Frontal cortex (tissue), 4 donors: Measurements from ENCODE around the gene FSTL4. TPM values are rescaled to one million over a fixed set of nuclear protein-coding genes. Genes with fewer than 3 reads are reported as not detected.

ENCODE experiments used
- DNase-seq, 2 donors: peaks; one replicate each; pipeline ENCODE4 v3.0.0; 2012; ENCODE audit warnings: low spot score in 2 of 2
- FAIRE-seq: peaks from 2 replicates; lab custom pipeline; 2012; peaks lifted over from hg19 to GRCh38; lab: Jason Lieb, UNC
- total RNA-seq: library from RNA; depleted of rRNA; stranded (reverse); fragments of >200 nt; gene quantifications from one replicate; pipeline ENCODE4 v1.2.3, GENCODE V29; 2014
- donor health status: control.
- donor health status: control.
- donor health status: control.

The FSTL4 gene
- total RNA-seq, 1 donor from 2014 or later = 0.82 TPM

DNA sequence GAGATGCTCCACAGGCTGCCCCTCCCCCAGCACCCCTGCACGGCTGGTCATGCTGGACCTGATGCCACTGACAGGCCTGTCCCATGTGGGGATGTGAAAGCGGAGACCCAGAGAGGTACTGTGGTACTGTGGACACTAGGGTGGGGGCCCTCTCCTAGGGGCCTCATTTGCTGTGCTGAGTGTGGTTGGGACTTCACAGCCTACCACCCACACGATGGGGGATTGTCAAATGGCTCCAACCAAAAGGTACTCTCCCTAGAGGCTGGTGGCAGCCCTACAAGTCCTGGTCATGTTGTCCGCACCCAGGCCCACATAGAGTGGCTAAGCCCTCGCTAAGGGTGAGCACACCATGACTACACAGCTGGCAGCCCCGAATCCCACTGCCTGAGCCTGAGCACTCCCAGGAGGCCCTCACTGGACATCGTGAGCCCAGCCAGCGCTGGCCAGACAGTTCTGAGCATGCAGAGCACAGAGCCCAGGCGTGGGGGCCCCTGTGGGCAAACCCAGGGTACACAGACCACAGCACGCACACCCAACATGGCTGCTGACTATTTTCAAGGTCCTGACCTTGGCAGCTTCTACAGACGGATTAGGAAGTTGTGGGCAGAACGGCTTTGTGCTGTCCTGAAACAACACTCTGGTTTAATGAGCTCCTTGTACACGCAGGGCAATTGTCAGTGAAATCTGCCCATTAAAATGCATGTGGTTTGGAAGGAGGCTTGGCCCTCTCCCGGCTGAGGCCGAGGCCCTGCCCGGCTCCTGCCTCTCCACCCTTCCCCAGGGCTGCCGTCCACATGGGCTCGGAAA is 346.4 kb downstream of the FSTL4 start:
- DNase-seq (no peak), FAIRE-seq (no peak)

DNA sequence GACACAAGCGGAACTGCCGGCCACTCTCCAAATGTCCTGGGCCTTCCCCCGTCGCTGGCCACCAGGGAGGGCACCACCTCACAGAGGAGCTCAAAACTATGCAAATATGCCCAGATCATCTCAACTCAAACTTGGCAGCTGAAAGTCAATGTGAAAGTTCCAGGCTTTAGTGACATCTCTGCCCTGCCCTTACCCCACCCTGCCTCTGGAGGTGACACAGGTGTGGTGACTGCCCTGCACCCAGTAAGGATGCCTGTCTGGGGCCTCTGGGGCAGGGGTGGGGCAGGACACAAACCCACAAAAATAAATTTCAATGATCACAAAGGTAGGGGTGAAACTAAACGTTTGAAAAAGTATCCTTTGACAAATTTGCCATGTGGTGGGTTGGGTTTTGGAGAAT is 347.1 kb downstream of the FSTL4 start:
- no peak for FAIRE-seq
- DNase-seq = no peak

DNA sequence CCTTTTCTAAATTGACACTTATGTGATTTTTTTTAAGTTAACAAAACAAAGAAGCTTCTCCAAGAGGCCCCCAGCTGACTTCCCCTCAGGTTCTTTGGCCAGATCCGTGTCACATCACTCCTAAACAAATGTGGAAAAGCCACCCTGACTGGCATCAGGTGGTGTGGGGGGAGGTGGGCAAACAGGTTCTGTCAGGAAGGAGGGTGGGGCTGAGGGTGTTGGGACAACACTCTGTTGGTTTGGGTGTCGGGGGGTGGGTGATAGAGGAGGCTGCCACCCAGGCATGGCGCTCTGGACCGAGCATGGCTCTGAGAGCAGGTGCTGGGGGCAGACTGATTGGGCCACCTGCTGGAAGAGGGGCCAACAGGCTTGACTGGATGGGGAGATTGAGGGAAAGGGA is 349.7 kb downstream of the FSTL4 start:
- no peak for DNase-seq
- no peak for FAIRE-seq

DNA sequence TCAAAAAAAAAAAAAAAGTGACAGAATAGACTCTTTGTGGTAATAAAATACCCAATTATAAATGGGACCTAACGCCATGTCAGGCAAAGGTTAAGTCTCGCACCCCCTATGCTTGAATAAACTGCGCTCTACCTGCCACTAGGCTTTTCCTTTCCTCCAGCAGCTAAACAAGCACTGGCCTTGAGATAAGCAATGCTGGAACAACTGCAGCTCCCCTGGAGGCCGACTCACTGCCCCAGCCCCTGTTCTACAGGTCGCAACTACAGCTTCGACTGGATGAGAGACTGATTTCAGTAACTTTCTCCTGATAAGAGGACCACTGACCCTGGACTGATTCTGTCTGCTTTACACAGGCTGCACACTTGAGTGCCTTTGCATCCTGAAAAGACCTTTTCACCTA is 350.3 kb downstream of the FSTL4 start:
- no peak for FAIRE-seq
- no peak for DNase-seq

DNA sequence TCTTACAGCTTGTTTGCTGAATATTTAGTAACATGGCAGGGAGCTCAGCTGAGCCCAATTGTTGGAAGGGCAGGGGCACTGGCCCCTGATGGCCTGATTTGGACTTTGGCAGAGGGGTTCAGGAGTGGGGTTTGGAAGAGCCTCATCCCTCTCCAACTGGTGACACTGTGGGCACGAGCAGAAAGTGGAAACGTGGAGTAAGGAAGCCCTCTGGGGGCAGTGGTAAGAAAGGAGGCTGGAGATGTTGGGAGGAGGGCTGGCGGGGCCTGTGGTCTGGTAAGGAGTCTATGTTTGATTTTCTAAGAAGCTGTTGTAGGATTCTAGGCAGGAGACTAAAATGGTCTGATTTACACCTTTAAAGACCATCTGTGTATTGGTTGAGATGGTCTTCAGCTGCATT is 351.6 kb downstream of the FSTL4 start:
- no peak for DNase-seq

DNA sequence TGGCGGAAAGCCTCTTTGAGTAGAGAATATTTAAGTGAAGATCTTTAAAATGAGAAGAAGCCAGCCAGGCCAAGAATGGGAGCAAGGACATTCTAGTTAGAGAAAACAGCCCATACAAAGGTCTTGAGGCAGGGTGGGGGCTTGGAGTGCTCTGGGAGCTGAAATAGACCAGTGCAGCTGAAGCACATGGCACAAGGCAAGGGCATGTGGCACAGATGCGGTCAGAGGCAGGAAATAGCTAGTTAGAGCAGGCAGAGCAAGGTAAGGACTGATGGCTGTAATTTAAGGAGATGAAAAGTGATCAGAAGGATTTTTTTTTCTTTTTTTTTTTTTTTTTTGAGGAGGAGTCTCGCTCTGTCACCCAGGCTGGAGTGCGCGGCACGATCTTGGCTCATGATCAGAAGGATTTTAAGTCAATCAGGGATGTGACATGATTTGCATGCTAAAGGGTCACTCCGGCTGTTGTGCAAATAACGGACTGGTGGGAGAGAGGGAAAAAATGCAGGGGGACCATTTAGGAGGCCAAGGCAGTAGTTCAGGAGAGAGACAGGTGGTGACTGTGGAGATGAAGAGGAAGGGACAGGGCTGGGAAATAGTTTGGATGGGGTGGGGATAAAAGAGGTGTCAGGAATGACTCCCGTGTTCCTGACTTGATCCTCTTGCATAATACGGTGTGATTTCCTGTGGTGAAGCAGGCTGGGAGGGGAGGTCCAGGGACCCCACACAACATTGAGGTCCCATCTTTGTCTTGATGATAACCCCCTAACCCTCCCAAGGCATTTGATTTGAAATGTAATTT is 352.9 kb downstream of the FSTL4 start:
- no peak for DNase-seq
- no peak for FAIRE-seq

More for the DNA sequence above, 351.6 kb downstream of the FSTL4 start:
- no peak for FAIRE-seq

DNA sequence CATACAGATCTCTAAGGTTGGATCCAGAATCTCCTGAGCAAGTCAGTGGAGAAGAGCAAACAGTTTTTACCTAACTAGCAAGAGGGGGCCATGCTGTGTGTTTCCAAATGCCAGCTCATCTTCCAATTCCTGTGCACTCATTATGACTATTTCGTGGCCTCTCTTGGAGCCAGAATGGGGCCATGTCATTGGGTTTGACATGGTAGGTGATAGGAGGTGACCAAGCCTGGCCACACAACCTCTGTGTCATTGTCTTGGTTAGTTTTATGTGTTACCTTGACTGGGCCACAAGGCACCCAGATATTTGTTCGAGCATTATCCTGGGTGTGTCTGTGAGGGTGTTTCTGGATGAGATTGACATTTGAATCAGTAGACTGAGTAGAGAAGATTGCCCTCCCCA is 354.4 kb downstream of the FSTL4 start:
- no peak for DNase-seq
- FAIRE-seq = no peak

DNA sequence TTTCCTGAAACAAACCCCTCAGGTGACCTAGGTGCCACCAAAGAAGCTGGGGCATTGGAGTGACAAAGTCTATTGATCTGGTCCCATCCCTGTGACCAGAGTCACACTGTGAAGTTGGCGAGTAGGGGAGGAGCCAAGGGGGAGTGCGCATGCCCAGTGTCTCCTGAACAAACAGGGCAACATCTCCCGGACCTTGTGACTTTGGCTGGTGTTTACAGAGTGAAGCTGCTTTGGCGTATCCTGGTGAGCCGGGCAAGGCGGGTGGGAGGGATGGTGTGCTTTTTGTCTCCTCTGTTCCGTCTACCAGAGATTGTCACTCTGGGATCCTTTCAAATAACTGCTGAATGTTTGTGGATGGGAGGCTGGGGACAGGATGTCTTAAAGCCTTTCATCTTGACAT is 356.1 kb downstream of the FSTL4 start:
- FAIRE-seq (no peak), DNase-seq (no peak)

DNA sequence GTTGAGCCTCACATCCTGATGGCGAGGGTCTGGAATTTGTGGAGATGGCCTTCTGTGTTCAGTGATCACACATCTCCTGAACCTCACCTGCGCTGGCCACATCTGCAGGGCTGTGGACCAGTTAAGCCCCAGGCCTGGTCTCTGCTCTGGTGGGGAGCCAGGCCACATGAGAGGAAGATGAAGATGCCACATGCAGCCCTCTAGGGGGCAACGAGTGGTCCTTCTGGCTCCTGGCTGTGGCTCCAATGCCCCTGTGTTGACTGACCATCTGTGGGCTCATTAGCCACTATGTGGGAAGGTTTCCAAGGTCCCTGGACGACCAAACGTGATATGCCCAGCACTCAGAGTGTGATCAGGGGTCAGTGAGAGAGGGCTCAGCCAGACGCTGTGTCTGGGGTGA is 357.5 kb downstream of the FSTL4 start:
- no peak for DNase-seq

DNA sequence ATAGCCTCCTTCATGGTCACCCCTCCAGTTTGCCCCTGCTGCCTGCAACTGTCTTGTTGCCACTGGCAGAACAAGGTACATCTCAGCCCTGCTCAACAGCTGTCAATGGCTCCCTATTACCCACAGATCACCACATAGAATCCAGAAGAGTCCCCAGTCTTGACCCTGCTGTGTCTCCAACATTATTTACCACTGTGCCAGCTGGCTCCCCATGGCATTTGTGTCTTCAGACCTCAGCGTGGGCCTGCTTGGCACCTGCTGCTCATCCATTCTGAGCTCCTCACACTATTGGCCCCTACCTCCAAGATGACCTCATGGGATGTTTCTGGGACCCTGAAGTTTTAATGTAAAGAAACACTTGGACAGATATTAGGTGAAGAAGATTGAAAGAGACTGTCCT is 358.7 kb downstream of the FSTL4 start:
- DNase-seq (no peak), FAIRE-seq (no peak)

More for the DNA sequence above, 357.5 kb downstream of the FSTL4 start:
- FAIRE-seq = no peak

DNA sequence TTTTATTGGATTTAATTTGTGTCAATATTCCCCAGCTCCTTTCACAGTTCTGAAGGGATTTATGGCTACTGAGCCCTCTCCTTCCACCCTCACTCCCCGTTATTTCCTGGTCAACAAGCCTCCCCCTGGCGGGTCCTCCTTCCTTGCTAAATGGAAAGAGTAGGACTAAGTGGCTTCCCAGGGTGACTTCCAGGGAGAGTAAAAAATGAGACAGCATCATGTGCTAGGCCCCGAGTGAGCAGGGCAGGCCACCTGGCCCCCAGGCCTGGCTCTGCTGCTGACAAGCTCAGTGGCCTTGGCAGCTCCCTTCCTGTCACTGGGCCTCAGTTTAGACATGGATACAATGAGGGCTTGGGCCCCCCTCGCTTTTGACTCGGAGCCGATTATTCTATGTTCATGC is 359.3 kb downstream of the FSTL4 start:
- DNase-seq = no peak
- FAIRE-seq = no peak

DNA sequence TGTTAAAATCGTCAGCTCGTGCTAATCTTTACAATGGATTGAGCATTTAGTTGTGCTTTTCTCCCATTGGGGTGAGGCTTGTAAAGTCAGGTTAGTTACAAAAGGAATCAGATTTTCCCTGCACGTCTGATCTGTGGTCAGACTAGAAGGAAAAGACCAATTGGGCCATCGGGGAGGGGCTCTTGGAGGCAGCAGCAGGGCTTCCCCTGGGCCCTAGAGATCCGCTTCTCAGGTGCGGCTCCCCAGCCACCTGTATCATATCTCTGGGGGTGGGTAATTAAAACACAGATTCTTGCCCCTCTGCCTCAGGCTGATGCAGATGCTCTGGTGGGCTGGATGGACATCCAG is 360.2 kb downstream of the FSTL4 start:
- DNase-seq (no peak), FAIRE-seq (no peak)

DNA sequence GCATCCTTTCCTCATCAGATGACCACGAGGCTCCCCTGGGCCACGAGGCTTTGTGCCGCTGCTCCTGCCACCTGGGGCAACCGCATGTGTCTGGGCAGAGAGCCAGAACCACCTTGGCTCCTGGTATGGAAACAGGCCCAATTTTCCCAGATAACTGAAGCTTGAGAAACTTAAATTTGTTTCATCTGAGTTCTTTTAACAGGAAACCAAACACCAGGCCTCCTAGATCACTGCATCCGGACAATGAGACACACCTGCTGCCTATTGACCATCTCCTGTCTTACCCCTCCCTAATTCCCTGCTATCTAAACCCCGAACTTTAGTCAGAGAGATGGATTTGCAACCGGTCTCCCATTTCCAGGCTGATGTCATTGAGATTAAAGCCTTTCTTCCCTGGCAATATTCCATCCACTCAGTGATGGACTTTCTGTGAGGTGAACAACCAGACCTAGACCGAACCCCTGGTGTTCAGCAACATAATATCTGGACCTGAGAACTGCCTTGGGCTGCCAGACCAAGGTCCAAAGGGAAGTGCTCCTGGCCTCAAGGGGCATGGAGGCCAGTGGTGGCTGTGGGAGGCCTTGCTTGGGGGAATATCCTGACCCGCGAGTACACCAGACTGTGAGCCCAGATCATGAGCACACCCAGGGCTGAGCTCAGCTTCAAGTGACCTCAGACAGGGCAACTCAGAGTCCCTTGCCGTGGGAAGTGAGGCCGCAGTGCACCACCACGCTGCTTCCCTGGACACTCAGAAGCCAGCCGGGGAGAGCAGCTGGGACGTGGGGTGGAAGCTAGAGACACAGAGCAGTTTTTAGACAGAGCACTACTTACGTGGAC is 360.8 kb downstream of the FSTL4 start:
- DNase-seq = no peak
- FAIRE-seq = no peak

DNA sequence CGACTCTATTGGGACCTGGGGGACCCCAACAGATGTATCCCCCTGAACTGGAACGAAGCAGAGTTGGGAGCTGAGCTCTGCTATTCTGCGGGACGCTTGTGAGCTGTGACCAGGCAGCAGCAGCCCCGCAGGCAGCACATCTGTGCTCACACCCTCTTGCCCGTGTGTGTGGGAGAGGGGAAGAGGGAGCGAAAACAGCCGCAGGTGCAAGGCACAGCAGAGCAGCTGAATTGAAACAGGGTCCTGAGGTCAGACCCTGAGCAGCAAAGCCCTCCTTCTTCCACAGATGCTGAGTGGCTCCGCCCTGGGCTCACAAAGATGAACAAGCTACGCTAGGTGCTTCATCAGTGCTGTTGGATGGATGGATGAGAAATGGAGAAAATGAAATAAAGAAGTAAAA is 361.8 kb downstream of the FSTL4 start:
- DNase-seq = no peak
- FAIRE-seq = no peak

DNA sequence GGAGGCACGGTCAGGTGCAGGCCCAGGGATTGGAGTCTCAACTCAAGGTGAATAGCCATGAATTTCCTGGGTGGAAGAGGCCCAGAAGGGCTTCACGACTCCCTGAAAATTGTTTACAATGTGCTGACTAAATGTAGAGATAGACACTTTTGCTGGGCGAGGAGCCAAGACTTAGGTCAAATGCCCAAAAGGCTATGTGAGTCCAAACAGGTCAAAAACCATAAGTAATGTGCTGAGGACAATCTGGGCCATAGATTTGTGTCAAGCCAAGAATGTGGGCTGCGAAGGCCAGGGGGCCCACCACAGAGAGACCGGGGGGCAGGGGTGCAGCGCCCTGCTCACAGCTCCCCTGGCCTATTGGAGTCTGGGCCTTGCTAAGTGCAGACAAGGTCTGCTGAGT is 362.7 kb downstream of the FSTL4 start:
- FAIRE-seq (no peak), DNase-seq (no peak)

DNA sequence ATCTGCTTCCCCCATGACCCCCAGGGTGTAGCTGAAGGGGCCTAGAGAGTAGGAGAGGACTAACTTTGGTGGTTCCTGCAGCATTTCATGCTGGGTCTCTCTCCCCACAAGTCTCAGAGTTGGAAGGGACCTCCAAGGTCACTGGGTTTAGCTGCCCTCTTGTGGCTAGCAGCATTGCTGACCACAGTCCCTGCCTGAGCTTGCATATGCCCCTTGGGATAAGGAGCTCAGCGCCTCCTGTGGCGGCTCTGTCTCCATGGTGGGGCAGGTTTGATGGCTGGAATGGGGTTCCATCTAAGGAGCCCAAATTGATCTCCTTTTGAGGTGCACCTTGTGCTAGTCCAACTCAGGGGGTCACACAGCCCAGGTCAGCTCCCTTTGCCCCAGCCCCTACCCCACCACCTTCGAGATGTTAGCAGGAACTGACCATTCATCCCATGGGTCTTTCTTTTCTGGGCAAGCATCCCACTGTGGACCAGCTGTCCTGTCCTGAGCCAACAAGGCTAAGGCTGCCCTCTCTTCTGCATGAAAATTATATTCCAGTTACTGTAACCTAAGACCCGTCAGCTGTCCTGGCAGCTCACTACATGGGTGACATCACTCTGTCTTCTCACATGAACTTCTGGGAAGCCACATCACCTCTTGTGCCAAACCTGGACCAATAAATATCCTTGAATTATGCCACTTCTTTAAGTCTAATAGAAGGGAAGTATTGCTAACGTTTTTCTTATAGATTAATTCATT is 364.3 kb downstream of the FSTL4 start:
- FAIRE-seq = no peak
- peak in 1 of 2 donors; percentile 37 for DNase-seq

DNA sequence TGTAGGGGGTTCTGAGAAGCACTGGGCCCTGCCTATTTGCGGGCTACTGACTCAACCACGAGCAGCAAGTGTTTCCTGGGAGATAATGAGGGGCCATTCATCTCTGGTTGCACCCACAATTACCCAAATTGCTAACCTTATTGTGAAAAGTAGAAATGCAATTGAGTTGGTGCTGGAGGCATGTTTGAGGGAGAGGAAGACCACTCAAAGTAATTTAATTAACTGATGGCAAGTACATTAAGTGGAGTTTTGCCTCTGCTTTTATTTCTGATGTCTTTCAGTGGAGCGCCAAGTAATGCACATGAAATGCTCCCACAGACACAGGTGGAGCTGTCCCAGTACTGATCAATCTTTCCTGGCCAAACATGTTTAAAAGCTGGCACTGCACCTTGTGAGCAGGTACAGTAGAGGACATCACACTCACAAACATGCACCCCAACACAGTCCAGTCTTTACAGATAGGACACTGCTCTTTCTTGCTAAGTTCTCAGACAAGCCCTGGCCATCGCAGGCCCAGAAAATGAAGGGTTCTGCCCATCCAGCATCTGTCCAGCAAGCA is 365.1 kb downstream of the FSTL4 start:
- DNase-seq = no peak

DNA sequence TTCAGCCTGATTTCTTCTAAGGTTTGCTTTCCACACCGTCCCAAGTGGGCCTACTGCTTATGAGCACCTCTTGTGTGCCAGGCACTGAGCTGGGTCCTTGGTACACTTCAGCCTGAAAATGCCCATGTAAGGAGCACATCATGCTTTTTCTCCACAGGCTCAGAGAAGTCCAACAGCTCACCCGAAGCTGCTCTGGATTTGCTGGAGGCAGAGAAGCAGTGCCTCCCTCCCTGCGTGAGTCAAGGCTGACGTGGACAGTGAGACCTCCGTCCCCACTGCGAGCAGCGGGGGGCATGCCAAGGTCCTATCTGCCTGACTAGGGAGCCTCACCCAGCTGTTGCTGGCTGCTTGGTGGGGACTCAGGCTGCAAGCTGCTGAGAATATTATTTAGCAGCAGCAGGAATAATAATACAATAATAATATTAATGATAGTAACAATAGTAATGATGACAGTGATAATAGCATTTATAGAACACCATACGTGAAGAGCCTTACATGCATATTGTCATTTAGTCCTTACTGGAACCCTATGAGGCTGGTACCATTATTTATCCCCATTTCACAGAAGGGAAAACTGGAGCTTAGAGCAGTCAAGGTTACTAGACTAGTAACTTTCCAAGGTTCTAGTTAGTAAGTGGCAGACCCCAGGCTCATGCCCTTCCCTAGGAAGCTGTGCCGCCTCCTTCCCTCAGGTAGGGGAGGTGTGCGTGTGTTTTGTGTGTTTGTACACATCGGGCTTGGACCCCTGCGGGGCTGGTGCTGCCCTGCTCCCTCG is 365.8 kb downstream of the FSTL4 start:
- no peak for FAIRE-seq
- no peak for DNase-seq

More for the DNA sequence above, 365.1 kb downstream of the FSTL4 start:
- FAIRE-seq = no peak

DNA sequence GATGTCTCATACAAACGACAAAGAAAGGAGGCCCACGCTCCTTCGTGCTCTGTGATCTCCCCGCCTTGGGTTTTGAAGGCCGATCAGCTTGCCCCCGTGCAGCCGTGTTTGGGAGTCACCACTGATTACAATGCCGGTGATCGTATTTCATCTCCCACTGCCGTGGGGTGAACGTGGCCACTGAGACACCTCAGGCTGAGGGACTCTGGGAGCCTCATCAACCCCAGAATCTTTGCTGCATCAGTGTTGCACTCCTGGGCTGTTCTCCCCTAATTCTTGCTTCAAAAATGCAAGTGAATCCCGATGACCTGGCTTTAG is 366.3 kb downstream of the FSTL4 start:
- no peak for FAIRE-seq
- no peak for DNase-seq
